CD4-positive, alpha-beta memory T cell (primary cell): Measurements from ENCODE around the gene ZXDC. TPM values are rescaled to one million over a fixed set of nuclear protein-coding genes. Genes with fewer than 3 reads are reported as not detected.

ENCODE experiments used
- CTCF ChIA-PET: fragments of 350-600 bp; sonication (Branson Sonifier 250); formaldehyde crosslinking; loops from one replicate; lab custom pipeline; 2021; ENCODE audit warnings: inconsistent platforms; ENCODE audit not compliant: partially characterized antibody; lab: Charles Lee
- POLR2A ChIA-PET: fragments of 350-600 bp; sonication (Branson Sonifier 250); formaldehyde crosslinking; loops from one replicate; lab custom pipeline; 2021; ENCODE audit not compliant: partially characterized antibody; lab: Charles Lee
- DNase-seq, 5 donors: peaks; one replicate each; pipeline versions ENCODE4 v3.0.0 to v3.0.0-alpha.2; 2020 to 2022; ENCODE audit warnings: mixed read lengths in 1 of 5
- H3K27ac ChIP-seq: one replicate; pipeline ENCODE4 v1.7.0; 2013; ENCODE audit warnings: low read depth, low read length
- H3K27me3 ChIP-seq: 2 replicates; pipeline ENCODE4 v1.7.0; 2013; ENCODE audit warnings: mild to moderate bottlenecking, low read length, moderate library complexity; ENCODE audit not compliant: insufficient read depth
- H3K36me3 ChIP-seq: 2 replicates; pipeline ENCODE4 v1.7.0; 2013; ENCODE audit warnings: mild to moderate bottlenecking, low read length, moderate library complexity; ENCODE audit not compliant: insufficient read depth
- H3K4me1 ChIP-seq: 2 replicates; pipeline ENCODE4 v1.7.0; 2013; ENCODE audit warnings: mild to moderate bottlenecking, low read length, moderate library complexity; ENCODE audit not compliant: insufficient read depth
- H3K4me3 ChIP-seq, 2 donors: one replicate each; pipeline ENCODE4 v1.7.0; 2013; ENCODE audit warnings: low read length in 2 of 2, mild to moderate bottlenecking in 1 of 2
- H3K9me3 ChIP-seq, 2 donors: one replicate each; pipeline ENCODE4 v1.7.0; 2013; ENCODE audit warnings: low read length in 2 of 2, control low read depth in 1 of 2; ENCODE audit not compliant: control insufficient read depth in 1 of 2
- H3K27ac Mint-ChIP-seq, 7 donors: one replicate each; pipeline ENCODE4 v1.8.0; 2020 to 2021; ENCODE audit warnings: mixed read lengths in 7 of 7, mild to moderate bottlenecking in 6 of 7, inconsistent platforms in 3 of 7, moderate library complexity in 3 of 7
- H3K27me3 Mint-ChIP-seq, 2 donors: one replicate each; pipeline ENCODE4 v1.8.0; 2020 to 2021; ENCODE audit warnings: mixed read lengths in 2 of 2
- H3K36me3 Mint-ChIP-seq, 2 donors: one replicate each; pipeline ENCODE4 v1.8.0; 2020 to 2021; ENCODE audit warnings: mixed read lengths in 2 of 2, inconsistent platforms in 1 of 2, mild to moderate bottlenecking in 1 of 2
- H3K4me1 Mint-ChIP-seq, 4 donors: one replicate each; pipeline ENCODE4 v1.8.0; 2020 to 2021; ENCODE audit warnings: mixed read lengths in 4 of 4, mild to moderate bottlenecking in 1 of 4
- H3K4me3 Mint-ChIP-seq, 8 donors: one replicate each; pipeline ENCODE4 v1.8.0; 2020 to 2021; ENCODE audit warnings: mixed read lengths in 8 of 8, mild to moderate bottlenecking in 7 of 8, moderate library complexity in 6 of 8, inconsistent platforms in 3 of 8
- H3K9me3 Mint-ChIP-seq, 8 donors: one replicate each; pipeline ENCODE4 v1.8.0; 2020 to 2021; ENCODE audit warnings: mixed read lengths in 8 of 8, mild to moderate bottlenecking in 5 of 8, inconsistent platforms in 3 of 8, moderate library complexity in 1 of 8
- intact Hi-C: fragments of 100-400 bp; cut with micrococcal nuclease; formaldehyde crosslinking; loops from one replicate; pipeline ENCODE4 v1.15.1; 2023
- polyA plus RNA-seq, 2 donors: library from polyadenylated mRNA; unstranded; fragments of 300-500 nt; fragmentation: Illumina TruSeq; gene quantifications; one replicate each; pipeline ENCODE4 v1.2.3, GENCODE V29; 2021
- total RNA-seq, 2 experiments: library from RNA; stranded (reverse); gene quantifications; one replicate each; pipeline ENCODE4 v1.2.3, GENCODE V29; 2021

The ZXDC gene
- total and polyA plus RNA-seq, 4 experiments from 2014 or later: 10.3 to 66.3 (median 42.9) TPM

DNA sequence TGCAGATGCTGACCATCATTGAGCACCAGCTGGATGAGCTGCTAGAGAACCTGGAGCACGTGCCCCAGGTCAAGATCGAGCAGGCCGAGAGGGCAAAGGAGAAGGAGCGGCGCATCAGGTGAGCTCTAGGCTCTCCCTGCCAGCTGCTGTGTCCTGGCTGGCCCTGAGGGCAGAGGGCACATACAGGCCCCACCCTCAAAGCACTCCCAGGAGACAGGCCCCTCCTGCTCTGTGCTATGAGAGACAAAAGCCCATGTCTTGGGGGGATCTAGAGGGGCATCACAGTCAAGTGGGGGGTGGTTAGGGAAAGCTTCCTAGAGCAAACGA, 41.5 kb downstream of the ZXDC start:
- Mint-ChIP-seq H3K36me3 (peaks cover 48 to 54% of the 10 kb centered on the region in 2 donors), H3K9me3 (peaks cover 0 to 3% (median 0%) of the 10 kb centered on the region in 8 donors), H3K4me3 (no peak overlapping the region), H3K27me3 (no peaks in the 10 kb centered on the region), H3K4me1 (peaks cover 0 to 5% (median 0%) of the 10 kb centered on the region in 4 donors), H3K27ac (peak overlapping the region in 1 of 7 donors; percentile 9)
- Histone ChIP-seq H3K36me3 (peaks cover 24% of the 10 kb centered on the region), H3K4me1 (no peaks in the 10 kb centered on the region), H3K9me3 (no peaks in the 10 kb centered on the region), H3K4me3 (no peak overlapping the region), H3K27me3 (no peaks in the 10 kb centered on the region), H3K27ac (no peak overlapping the region)
- ChIA-PET CTCF (no interaction called here), POLR2A (no interaction called here)
- no peak for DNase-seq
- intact Hi-C loops: no loop called here

DNA sequence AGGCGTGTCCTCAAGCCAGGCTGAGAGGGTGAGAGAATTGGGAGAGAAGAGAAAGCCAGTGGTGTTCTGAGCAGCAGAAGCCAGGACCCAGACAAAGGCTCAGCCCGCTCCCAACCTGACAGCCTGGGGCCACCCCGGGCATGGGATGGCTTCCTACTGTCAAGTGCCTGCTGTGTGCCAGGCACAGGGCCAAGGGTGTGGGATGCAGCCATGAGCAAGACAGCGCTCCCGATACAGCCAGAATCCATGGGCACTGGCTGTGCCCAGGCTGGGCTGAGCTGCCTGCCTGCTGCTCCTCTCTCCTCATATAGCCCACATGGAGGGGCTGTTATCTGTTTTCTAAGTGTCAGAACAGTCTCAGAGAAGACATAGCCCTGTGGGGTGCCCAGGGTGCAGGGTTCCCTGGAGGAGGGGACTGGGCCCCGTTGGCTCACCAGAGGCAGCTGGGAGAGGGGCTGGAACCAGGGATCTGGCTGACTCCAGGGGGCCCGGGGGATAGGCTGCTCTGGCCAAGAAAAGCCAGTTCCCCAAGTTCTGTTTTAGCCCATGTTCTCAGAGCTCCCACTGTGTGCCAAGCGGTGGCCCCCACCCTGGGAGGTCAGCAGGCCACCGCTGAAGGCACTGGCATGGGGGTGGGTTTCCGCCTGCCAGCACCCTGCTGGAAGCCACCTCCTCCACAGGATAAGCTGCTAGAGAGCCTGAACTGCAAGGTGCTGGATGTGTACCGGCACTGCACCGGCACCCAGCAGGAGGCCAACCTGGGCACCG, 42.0 kb downstream of the ZXDC start:
- H3K36me3 Mint-ChIP-seq: peaks cover 43 to 48% of the 10 kb centered on the region in 2 donors
- Histone ChIP-seq H3K4me3 (no peak overlapping the region), H3K4me1 (no peaks in the 10 kb centered on the region), H3K36me3 (peaks cover 21% of the 10 kb centered on the region), H3K27ac (no peak overlapping the region), H3K9me3 (no peaks in the 10 kb centered on the region), H3K27me3 (no peaks in the 10 kb centered on the region)
- no peak overlapping the region for H3K4me3 Mint-ChIP-seq
- H3K27ac Mint-ChIP-seq: no peak overlapping the region
- intact Hi-C loops: no loop called here
- H3K27me3 Mint-ChIP-seq: no peaks in the 10 kb centered on the region
- H3K9me3 Mint-ChIP-seq: peaks cover 0 to 3% (median 0%) of the 10 kb centered on the region in 8 donors
- peaks cover 0 to 5% (median 0%) of the 10 kb centered on the region in 4 donors for H3K4me1 Mint-ChIP-seq
- CTCF ChIA-PET: no interaction called here
- DNase-seq: no peak
- POLR2A ChIA-PET: no interaction called here

DNA sequence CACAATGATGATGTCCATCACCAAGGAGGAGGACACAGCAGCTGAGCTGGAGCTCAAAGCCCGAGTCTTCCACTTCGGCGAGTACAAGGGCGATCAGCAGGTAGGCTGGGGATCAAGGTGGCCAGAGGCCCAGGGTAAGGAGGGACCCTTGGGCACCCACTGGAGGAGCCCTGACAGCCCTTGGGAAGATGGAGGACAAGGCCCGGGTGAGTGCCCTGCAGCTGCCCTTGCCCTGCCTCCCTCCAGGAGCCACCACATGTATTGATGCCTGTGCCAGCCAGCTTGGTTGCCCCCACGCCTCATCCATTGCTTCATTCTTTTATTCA, 42.6 kb downstream of the ZXDC start:
- Histone ChIP-seq H3K9me3 (no peaks in the 10 kb centered on the region), H3K4me3 (no peak overlapping the region), H3K27me3 (no peaks in the 10 kb centered on the region), H3K4me1 (no peaks in the 10 kb centered on the region), H3K36me3 (peaks cover 15% of the 10 kb centered on the region), H3K27ac (no peak overlapping the region)
- ChIA-PET POLR2A (no interaction called here), CTCF (no interaction called here)
- intact Hi-C loops: no loop called here
- Mint-ChIP-seq H3K9me3 (peaks cover 0 to 3% (median 0%) of the 10 kb centered on the region in 8 donors), H3K27ac (no peak overlapping the region), H3K36me3 (peaks cover 37 to 42% of the 10 kb centered on the region in 2 donors), H3K27me3 (no peaks in the 10 kb centered on the region), H3K4me3 (no peak overlapping the region), H3K4me1 (peaks cover 0 to 5% (median 0%) of the 10 kb centered on the region in 4 donors)
- no peak for DNase-seq

DNA sequence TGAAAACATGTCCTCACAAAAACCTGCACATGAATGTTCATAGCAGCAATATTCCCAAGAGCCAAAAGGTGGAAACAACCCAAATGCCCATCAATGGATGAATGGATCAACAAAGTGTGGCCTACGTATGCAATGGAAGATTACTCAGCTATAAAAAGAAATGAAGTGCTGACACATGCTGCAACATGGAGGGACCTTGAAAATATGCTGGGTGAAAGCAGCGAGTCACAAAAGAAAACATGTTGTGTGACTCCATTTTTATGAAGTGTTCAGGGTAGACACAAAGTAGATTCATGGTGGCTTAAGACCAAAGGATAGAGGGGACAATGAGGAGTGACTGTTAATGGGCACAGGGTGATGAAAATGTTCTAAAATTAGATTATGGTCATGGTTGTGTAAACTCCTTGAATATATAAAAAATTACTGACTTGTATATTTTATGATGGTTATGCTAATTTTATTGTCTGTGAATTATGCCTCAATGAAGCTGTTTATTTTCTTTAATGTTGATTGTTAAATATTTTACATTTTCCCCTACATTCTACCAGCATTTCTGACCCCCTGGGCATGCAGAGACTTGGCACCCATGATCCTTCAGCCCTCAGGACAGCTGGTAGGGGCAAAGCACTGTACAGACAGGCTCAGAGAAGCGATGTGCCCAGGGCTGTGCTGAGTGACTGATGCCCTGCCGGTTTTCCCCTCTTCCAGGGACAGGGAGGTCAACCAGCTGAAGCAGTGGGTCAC, 43.2 kb downstream of the ZXDC start:
- Mint-ChIP-seq H3K4me3 (no peak overlapping the region), H3K27me3 (no peaks in the 10 kb centered on the region), H3K27ac (peak overlapping the region in 1 of 7 donors; percentile 7), H3K36me3 (peaks cover 34 to 39% of the 10 kb centered on the region in 2 donors), H3K9me3 (peaks cover 0 to 3% (median 0%) of the 10 kb centered on the region in 8 donors), H3K4me1 (peaks cover 0 to 5% (median 0%) of the 10 kb centered on the region in 4 donors)
- H3K4me3 ChIP-seq: no peak overlapping the region
- POLR2A ChIA-PET: no interaction called here
- peaks cover 10% of the 10 kb centered on the region for H3K36me3 ChIP-seq
- DNase-seq: no peak
- H3K9me3 ChIP-seq: no peaks in the 10 kb centered on the region
- H3K4me1 ChIP-seq: no peaks in the 10 kb centered on the region
- intact Hi-C loops: no loop called here
- no peaks in the 10 kb centered on the region for H3K27me3 ChIP-seq
- no peak overlapping the region for H3K27ac ChIP-seq
- CTCF ChIA-PET: no interaction called here

DNA sequence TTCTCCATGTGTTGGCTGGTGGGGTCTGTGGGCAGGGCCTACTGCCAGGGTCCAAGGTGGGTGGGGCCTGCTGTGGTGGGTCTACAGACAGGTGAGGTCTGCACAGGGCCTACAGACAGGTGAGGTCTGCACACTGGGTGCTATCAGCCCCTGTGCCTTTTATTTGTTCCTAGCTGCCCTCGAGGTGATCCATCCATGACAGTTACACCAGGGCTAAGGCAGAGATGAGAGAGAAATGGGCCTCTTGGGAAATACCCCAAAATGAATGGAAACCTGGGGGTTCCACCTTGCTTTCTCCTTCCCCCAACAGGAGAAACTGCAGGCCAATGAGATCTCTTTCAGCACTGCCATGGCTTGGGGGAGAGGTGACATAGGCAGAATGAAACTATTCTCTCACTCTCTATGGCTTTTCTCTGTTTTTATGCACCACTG, 44.6 kb downstream of the ZXDC start:
- POLR2A ChIA-PET: no interaction called here
- no peak overlapping the region for H3K4me3 Mint-ChIP-seq
- Histone ChIP-seq H3K27me3 (no peaks in the 10 kb centered on the region), H3K27ac (no peak overlapping the region), H3K4me3 (no peak overlapping the region), H3K36me3 (no peaks in the 10 kb centered on the region), H3K9me3 (no peaks in the 10 kb centered on the region), H3K4me1 (no peaks in the 10 kb centered on the region)
- peaks cover 0 to 10% (median 2%) of the 10 kb centered on the region in 8 donors for H3K9me3 Mint-ChIP-seq
- DNase-seq: peak in 1 of 5 donors; percentile 9
- CTCF ChIA-PET: no interaction called here
- intact Hi-C loops: no loop called here
- H3K4me1 Mint-ChIP-seq: peaks cover 0 to 5% (median 0%) of the 10 kb centered on the region in 4 donors
- no peaks in the 10 kb centered on the region for H3K27me3 Mint-ChIP-seq
- no peak overlapping the region for H3K27ac Mint-ChIP-seq
- peaks cover 26 to 31% of the 10 kb centered on the region in 2 donors for H3K36me3 Mint-ChIP-seq

DNA sequence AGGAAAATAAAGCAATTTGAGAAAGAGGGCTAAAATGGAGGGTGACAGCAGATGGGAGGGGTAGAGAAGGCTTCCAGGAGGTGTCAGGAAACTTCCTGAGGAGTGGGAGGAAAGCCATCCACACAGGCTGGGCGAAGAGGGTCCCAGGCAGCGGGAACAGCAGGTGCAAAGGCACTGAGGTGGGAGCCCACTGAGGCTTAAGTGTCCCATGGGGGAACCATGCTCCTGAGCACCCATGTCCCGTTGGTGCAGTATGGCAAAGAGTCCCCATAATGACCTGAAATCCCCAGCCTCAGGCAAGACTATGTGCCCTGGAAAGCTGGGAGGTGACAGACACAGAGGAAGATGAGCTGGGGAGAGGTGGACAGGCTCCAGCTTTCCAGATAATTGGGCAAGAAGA, 50.9 kb downstream of the ZXDC start:
- Histone ChIP-seq H3K27me3 (no peaks in the 10 kb centered on the region), H3K9me3 (no peaks in the 10 kb centered on the region), H3K4me1 (no peaks in the 10 kb centered on the region), H3K4me3 (no peak overlapping the region), H3K36me3 (no peaks in the 10 kb centered on the region), H3K27ac (no peak overlapping the region)
- CTCF ChIA-PET: no interaction called here
- DNase-seq: no peak
- H3K4me1 Mint-ChIP-seq: peaks cover 0 to 2% (median 0%) of the 10 kb centered on the region in 4 donors
- H3K27me3 Mint-ChIP-seq: no peaks in the 10 kb centered on the region
- no peak overlapping the region for H3K27ac Mint-ChIP-seq
- peaks cover 13 to 21% of the 10 kb centered on the region in 2 donors for H3K36me3 Mint-ChIP-seq
- H3K4me3 Mint-ChIP-seq: no peak overlapping the region
- intact Hi-C loops: no loop called here
- POLR2A ChIA-PET: no interaction called here
- peaks cover 4 to 18% (median 10%) of the 10 kb centered on the region in 8 donors for H3K9me3 Mint-ChIP-seq

DNA sequence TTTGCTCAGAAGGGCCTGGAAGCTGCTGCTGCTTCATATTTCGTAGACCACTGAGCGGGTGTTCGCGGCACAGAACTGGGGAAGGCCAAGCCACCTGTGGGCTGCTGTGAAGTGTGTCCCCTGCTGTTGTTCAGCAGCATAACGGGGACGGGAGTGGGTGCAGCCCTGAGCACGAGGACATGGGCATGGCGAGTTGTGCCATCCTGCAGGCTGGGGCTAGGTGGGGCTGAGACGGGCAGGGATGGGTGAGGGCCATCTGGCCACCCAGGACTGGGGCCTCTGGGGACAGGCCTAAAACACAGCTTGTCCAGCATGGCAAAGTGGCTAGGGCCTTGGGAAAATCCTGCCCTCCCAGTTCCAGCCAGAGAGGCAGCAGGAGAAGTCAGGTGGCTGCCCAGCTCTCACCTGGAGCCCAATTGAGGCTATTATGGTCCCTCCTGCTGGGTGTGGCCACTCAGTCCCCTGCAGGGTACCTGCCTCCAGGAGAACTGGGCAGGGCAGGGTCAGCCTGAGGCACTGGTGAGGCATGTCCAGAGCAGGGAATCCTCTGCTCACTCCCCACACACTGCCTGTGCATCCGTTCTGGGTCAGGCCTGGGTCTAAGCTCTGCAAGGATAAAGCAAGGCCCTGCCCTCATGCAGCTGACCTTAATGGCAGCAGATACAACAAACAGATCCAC, 51.5 kb downstream of the ZXDC start:
- no peaks in the 10 kb centered on the region for H3K36me3 ChIP-seq
- H3K4me3 ChIP-seq: no peak overlapping the region
- H3K4me1 ChIP-seq: no peaks in the 10 kb centered on the region
- Mint-ChIP-seq H3K27me3 (no peaks in the 10 kb centered on the region), H3K9me3 (peaks cover 4 to 18% (median 10%) of the 10 kb centered on the region in 8 donors), H3K36me3 (peaks cover 13 to 21% of the 10 kb centered on the region in 2 donors), H3K27ac (no peak overlapping the region), H3K4me1 (peaks cover 0 to 2% (median 0%) of the 10 kb centered on the region in 4 donors), H3K4me3 (no peak overlapping the region)
- H3K27ac ChIP-seq: no peak overlapping the region
- intact Hi-C loops: no loop called here
- H3K9me3 ChIP-seq: no peaks in the 10 kb centered on the region
- ChIA-PET POLR2A (no interaction called here), CTCF (no interaction called here)
- no peaks in the 10 kb centered on the region for H3K27me3 ChIP-seq
- no peak for DNase-seq
